KBM-7 (cell line): Measurements from ENCODE around the gene MESP2.

ENCODE experiments used
- DNase-seq: peaks from one replicate; pipeline ENCODE4 v3.0.0-alpha.2; 2015
- in situ Hi-C: fragments of 300-500 bp; cut with MboI; formaldehyde crosslinking; loops from 2 replicates; pipeline ENCODE4 v1.14.3; 2020; ENCODE audit warnings: low sequenced_read_pairs, low pct_unique_long_range_greater_than_20kb, mixed read lengths

MESP2 gene

GRCh38 chr15:89823836-89824606 lies 47.9 kb downstream of the MESP2 start:
- DNase-seq = no peak
- in situ Hi-C loops = no loop called here

- in situ Hi-C loops = no loop called here
- DNase-seq = no peak
Observed at GRCh38 chr15:89824607-89824867, 48.4 kb downstream of the MESP2 start.

- DNase-seq = peak; percentile 52
- in situ Hi-C loops = no loop called here
Observed at GRCh38 chr15:89825271-89825940, 49.3 kb downstream of the MESP2 start.

- in situ Hi-C loops = no loop called here
- no peak for DNase-seq
Observed at GRCh38 chr15:89826671-89827655, 50.8 kb downstream of the MESP2 start.

GRCh38 chr15:89827829-89828228 lies 51.7 kb downstream of the MESP2 start:
- in situ Hi-C loops = no loop called here
- DNase-seq = no peak
